ENCODE measurements around the gene HTR2C.
"Not testable (repeated sequence)": the region's sequence is repeated elsewhere in the genome, so short reads cannot be mapped to it uniquely, and the experiment has no call there.

HTR2C gene

GRCh38 chrX:114712466-114712865 lies 128.6 kb downstream of the HTR2C start:
- DNase-seq (ENCODE audit: low read depth, low spot score) = no peak

GRCh38 chrX:114715096-114715495 lies 131.2 kb downstream of the HTR2C start:
- no peak for DNase-seq (ENCODE audit: low read depth, low spot score)

- DNase-seq (ENCODE audit: low read depth, low spot score) = no peak
Measured at GRCh38 chrX:114717921-114718320, 134.0 kb downstream of the HTR2C start.

DNA sequence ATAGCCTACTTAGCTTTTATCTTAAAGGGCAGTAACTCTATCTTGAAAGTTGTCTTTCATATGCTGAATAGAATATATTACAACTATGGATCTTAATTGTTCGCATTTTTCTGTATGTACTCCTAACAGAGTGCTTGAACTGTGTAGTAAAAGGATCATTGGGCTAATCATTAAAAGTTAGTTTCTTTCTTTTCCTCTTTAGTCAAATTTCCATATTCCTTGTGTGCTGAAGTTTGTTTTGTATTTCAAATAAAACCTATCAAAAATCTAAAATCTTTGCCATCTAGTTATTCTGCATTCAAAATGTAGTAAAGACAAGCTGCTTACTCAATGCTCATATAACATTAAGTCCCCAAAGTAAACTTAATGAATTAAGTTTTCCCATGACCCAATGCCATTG lies 182.7 kb downstream of the HTR2C start:
- DNase-seq (ENCODE audit: low read depth, low spot score) = no peak

DNA sequence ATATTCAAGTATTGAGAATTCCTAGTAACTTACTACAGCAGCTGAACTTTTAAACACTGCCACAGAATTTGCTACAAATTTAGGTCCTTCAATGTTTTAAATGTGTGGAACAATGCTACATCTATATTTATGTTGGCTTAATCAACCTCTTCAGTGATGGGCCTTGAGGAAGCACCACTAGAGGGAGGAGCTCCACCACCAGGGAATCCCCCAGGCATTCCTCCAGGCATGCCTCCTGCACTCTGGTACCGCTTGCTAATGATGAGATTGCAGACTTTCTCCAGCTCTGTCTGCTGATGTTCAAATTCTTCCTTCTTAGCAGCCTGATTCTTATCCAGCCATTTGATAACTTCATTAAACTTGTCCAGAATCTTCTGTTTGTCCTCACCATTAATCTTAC lies 190.8 kb downstream of the HTR2C start:
- no peak for DNase-seq (ENCODE audit: low read depth, low spot score)

DNA sequence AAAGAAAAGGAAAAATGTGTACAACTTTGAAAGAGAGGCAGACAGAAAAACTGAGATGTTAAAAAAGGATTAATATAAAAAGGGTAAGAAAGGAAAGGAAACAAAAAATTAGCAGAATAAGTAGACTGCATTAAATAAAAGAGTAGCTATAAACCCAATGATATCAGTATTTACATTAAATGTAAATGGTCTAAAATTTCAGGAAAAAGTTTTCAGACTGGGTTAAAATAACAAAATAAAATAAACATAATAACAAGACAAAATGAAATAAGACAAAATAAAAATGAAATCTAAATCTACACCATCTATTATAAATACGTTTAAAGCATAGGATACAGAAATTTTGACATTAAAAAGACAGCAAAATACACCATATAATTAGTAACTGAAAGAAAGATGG lies 199.0 kb downstream of the HTR2C start:
- DNase-seq (ENCODE audit: low read depth, low spot score) = no peak

DNA sequence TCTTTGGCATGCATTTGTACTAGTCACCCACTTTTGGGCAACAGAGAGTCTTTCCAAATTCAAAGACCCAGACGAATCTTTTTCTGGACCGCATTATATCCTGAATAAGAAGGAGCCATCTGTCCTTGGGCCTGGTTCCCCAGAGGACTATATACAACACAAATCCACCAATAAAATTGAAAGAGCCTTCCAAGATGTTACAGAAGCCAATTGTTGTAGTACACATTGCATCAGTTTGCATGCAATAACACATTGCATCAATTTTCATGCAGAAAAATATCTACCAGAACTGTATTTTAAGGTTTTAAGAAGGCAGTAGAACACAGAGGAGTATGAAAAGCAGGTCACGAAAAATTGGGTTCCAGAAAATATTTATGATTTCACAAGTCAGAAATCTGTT lies 203.2 kb downstream of the HTR2C start:
- DNase-seq (ENCODE audit: low read depth, low spot score) = no peak

- no peak for DNase-seq (ENCODE audit: low read depth, low spot score)
Measured at GRCh38 chrX:114797494-114797893, 213.6 kb downstream of the HTR2C start.

DNA sequence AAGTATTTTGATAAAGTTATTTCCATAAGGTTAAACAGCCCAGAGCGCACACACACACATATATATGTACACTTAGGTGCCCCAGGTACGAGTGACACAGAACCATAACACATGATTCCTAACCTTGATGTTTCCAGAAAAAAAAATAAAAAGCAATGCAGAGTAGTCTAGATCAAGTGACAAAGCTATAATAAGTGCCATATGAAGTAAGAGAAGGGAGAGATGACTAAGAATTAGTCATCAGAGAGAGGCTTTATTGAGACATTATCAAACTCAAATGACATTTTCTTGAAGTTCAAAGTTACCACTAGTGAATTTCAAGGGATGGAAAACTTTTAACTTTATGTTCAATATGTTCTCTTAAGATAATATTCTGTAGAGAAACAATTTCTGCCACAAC lies 215.0 kb downstream of the HTR2C start:
- no peak for DNase-seq (ENCODE audit: low read depth, low spot score)

DNA sequence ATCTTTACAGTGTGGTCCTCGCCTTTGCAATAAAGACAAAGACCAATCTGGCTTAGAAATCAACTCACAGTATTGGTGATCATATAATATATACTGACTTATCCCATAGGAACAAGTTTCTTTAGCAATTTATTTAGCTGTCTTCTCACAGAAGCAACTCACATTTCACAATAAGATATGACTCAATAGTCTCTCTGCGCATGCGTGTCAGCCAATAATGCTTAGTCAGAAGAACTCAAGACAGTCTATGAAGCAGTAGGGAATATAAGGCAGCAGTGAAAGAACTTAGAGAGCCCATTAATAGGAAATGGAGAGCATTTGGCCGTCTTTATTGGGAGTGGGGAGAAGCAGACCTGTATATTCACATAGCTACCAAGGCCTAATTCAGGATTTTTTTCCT lies 216.8 kb downstream of the HTR2C start:
- no peak for DNase-seq (ENCODE audit: low read depth, low spot score)

GRCh38 chrX:114819509-114819908 lies 235.6 kb downstream of the HTR2C start:
- DNase-seq (ENCODE audit: low read depth, low spot score) = no peak

DNA sequence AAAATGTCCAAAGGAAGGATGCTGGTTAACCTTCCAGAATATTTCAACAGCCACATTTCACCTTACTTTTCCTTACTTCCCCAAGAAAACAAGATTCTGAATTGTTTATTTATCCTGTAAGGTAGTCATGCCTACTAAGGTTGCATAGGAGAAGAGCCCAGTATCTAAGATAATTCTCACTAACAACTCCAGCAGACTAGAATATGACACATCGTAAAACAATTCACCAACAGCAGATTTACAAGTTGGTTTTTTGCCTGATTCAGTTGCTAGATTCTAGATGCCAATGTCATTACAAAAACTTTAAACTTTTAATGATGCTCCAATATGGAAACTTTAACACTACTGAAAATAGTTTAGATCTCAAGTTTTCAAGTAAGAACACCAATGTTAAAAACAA lies 257.2 kb downstream of the HTR2C start:
- no peak for DNase-seq (ENCODE audit: low read depth, low spot score)

DNA sequence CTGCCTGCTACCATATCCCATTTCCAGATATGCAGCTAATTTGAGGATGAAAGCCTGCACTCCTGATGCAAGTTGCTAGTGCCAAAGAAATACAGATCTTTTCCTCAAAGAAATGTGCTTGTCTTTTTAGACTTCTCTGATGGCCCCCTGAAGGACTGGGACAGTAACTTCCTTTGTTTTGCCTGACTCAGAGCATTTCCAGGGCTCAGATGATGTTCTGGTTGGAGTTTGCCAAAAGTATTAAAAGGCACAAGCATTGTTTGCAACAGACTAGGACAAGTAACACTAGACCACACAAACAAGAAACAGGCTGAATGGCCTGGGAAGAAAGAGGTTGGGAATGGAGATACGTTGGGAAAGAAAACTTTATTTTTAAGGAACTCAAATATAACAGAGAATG lies 258.3 kb downstream of the HTR2C start:
- DNase-seq (ENCODE audit: low read depth, low spot score) = no peak

DNA sequence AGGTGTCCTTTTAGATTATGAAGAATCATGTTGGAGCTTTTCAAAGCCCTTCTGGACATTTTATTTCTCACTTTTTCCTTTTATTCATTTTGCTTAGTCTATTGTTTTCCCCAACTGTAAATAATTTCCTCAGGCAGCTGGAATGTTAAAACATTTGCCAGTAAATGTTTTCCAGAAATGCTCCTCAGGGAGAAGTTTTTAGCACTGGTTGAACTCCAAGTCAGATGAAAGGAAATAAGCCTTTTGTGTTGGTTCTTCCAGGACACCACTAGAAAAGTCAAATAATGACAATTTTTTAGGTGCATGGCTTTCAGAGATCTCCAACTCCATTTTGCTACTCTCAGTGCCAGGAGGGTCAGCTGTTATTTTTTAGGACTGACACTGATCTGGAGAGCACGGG lies 305.6 kb downstream of the HTR2C start:
- no peak for DNase-seq (ENCODE audit: low read depth, low spot score)

GRCh38 chrX:114903618-114904017 lies 319.7 kb downstream of the HTR2C start:
- no peak for DNase-seq (ENCODE audit: low read depth, low spot score)

DNA sequence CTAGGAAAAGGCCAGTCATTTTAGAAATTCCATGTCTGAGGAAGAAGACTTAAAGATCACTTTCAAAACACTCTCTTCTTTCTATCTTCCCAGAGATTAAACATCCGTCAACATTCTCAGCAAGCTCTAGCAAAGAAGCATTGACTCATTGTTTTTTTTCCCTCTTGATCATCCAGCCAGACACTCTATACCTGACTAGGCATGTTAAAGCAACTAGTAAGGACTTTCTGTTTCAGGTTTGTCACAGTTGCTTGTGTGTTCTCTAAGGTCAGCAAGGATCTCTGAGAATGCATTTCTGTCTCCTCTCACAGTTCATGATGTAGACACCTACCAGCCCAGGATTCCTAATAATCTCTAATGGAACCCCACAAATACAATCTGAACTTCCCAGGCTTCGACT lies 321.4 kb downstream of the HTR2C start:
- no peak for DNase-seq (ENCODE audit: low read depth, low spot score)

DNA sequence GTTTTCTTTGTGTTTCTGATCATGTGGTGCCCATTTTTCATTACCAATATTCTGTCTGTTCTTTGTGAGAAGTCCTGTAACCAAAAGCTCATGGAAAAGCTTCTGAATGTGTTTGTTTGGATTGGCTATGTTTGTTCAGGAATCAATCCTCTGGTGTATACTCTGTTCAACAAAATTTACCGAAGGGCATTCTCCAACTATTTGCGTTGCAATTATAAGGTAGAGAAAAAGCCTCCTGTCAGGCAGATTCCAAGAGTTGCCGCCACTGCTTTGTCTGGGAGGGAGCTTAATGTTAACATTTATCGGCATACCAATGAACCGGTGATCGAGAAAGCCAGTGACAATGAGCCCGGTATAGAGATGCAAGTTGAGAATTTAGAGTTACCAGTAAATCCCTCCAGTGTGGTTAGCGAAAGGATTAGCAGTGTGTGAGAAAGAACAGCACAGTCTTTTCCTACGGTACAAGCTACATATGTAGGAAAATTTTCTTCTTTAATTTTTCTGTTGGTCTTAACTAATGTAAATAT lies 323.2 kb downstream of the HTR2C start:
- DNase-seq (ENCODE audit: low read depth, low spot score) = no peak

DNA sequence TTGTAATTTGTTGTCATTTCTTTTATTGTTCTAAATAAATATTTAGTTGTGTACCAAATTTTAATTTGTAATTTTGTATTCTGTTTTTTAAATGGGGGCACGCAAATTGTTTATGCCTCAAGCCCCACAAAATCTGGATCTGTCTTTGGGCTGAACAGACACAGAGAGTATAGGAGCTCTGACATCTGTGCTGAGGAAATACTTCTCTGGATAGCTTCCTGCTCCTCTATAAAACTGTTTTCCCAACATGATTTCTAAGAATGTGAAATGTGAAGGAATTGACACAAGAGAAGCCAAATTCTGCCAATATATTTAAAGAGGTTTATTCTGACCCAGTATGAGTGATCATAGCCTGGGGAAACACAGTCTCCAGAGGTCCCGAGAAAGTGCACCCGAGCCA lies 340.5 kb downstream of the HTR2C start:
- no peak for DNase-seq (ENCODE audit: low read depth, low spot score)

- DNase-seq (ENCODE audit: low read depth, low spot score) = peak; percentile 49
Measured at GRCh38 chrX:114924856-114925255, 341.0 kb downstream of the HTR2C start.

DNA sequence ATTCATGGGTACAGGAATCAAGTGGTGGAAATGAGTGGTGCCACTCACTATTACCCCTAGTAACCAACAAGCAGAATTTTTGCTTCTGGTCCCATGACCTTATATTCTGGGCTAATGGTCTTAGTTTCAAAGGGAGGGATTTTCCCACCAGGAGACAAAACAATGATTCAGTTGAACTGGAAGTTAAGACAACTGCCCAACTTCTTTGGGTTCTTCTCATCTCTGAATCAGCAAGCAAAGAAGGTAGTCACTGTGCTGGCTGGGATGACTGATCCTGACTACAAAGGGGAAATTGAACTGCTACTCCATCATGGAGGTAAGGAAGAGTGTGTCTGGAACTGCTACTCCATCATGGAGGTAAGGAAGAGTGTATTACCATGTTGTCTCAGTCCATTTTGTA lies 346.3 kb downstream of the HTR2C start:
- DNase-seq (ENCODE audit: low read depth, low spot score) = no peak

DNA sequence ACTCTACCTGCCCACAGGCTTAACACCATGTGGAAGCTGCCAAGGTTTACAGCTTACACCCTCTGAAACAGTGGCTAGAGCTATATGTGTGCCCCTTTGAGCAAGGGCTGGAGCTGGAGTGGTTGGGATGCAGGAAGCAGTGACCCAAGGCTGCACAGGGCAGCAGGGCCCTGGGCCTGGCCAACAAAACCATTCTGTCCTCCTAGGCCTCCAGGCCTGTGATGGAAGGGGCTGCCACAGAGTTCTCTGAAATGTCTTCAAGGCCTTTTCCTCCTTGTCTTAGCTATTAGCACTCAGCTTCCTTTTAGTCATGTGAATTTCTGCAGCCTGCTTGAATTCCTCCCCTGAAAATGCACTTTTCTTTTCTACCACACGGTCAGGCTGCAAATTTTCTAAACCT lies 348.7 kb downstream of the HTR2C start:
- DNase-seq (ENCODE audit: low read depth, low spot score) = no peak

GRCh38 chrX:114933291-114933690 lies 349.4 kb downstream of the HTR2C start:
- DNase-seq (ENCODE audit: low read depth, low spot score) = not testable (repeated sequence)

- DNase-seq (ENCODE audit: low read depth, low spot score) = not testable (repeated sequence)
Measured at GRCh38 chrX:114937090-114937489, 353.2 kb downstream of the HTR2C start.

DNA sequence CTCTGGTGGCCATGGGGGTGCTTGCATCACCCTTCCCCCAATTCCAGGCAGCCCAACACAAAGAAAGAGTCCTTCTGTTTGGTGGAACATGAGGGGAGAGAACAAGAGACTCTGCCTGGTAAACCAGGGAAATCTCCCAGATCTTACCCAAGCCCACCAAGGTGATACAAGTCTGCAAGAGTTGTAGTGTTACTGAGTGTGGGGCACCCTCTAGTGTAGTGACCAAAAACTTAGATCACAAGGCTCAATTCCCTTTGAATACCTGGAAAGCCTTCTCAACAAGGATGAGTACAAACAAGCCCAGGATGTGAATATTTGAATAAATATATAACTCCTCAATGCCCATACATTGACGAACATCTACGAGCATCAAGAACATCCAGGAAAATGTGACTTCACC lies 368.8 kb downstream of the HTR2C start:
- DNase-seq (ENCODE audit: low read depth, low spot score) = no peak

Data from astrocyte of the hippocampus (primary cell).